ENCODE results near the gene COMT.

The COMT gene

GRCh38 chr22:20002128-20002527, 60.6 kb downstream of the COMT start:
- Histone ChIP-seq H3K4me1 (ENCODE audit: control insufficient read depth, insufficient read depth, low read length) (peaks cover 30% of the 10 kb centered on the region), H3K9me3 (ENCODE audit: control insufficient read depth, insufficient read depth, low read length) (peaks cover 6% of the 10 kb centered on the region; the same call in 1 of the 2 replicates), H3K36me3 (ENCODE audit: control insufficient read depth, insufficient read depth, low read length) (no peaks in the 10 kb centered on the region), H3K9ac (ENCODE audit: low read depth, low read length) (no peak overlapping the region), H3K4me3 (ENCODE audit: low read depth, low read length) (no peak overlapping the region), H3K27me3 (ENCODE audit: control insufficient read depth, insufficient read depth, low read length) (no peaks in the 10 kb centered on the region), H3K27ac (ENCODE audit: low read depth, low read length) (no peak overlapping the region)

- Histone ChIP-seq H3K9me3 (ENCODE audit: control insufficient read depth, insufficient read depth, low read length) (peaks cover 6% of the 10 kb centered on the region; the same call in 1 of the 2 replicates), H3K36me3 (ENCODE audit: control insufficient read depth, insufficient read depth, low read length) (no peaks in the 10 kb centered on the region), H3K27me3 (ENCODE audit: control insufficient read depth, insufficient read depth, low read length) (no peaks in the 10 kb centered on the region), H3K4me3 (ENCODE audit: low read depth, low read length) (no peak overlapping the region), H3K4me1 (ENCODE audit: control insufficient read depth, insufficient read depth, low read length) (peaks cover 30% of the 10 kb centered on the region), H3K27ac (ENCODE audit: low read depth, low read length) (no peak overlapping the region), H3K9ac (ENCODE audit: low read depth, low read length) (no peak overlapping the region)
Measured at GRCh38 chr22:20002636-20003035, 61.1 kb downstream of the COMT start.

DNA sequence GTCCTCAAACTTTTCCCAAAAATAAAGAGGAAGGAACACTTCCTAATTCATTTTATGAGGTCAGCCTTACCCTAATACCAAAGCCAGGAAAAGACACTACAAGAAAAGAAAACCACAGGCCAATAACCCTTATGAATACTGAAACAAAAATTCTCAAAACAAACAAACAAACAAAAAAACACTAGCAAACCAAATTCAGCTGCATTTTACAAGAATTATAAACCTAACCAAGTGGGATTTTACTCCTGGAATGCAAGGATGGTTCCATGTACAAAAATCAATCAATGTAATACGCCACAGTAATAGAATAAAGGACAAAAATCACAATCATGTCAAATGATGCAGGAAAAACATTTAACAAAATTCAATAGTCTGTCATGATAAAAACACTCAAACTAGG, 61.7 kb downstream of the COMT start:
- H3K9ac ChIP-seq (ENCODE audit: low read depth, low read length): no peak overlapping the region
- H3K4me3 ChIP-seq (ENCODE audit: low read depth, low read length): no peak overlapping the region
- H3K9me3 ChIP-seq (ENCODE audit: control insufficient read depth, insufficient read depth, low read length): peaks cover 6% of the 10 kb centered on the region; the same call in 1 of the 2 replicates
- H3K27ac ChIP-seq (ENCODE audit: low read depth, low read length): no peak overlapping the region
- H3K27me3 ChIP-seq (ENCODE audit: control insufficient read depth, insufficient read depth, low read length): no peaks in the 10 kb centered on the region
- H3K4me1 ChIP-seq (ENCODE audit: control insufficient read depth, insufficient read depth, low read length): peaks cover 30% of the 10 kb centered on the region
- H3K36me3 ChIP-seq (ENCODE audit: control insufficient read depth, insufficient read depth, low read length): no peaks in the 10 kb centered on the region

DNA sequence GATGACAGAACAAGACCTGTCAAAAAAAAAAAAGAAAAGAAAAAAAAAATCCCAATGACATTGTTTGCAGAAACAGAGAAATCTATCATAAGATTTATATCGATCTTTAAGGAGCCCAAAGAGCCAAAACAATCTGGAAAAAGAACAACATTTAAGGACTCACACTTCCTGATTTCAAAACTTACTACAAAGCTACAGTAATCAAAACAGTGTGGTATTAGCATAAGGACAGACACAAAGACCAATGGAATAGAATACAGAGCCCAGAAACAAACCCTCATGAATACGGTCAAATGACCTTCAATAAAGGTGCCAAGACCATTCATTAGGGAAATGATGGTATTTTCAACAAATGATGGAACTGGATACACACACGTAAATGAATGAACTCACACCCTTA, 62.9 kb downstream of the COMT start:
- no peaks in the 10 kb centered on the region for H3K36me3 ChIP-seq (ENCODE audit: control insufficient read depth, insufficient read depth, low read length)
- peaks cover 22% of the 10 kb centered on the region for H3K4me1 ChIP-seq (ENCODE audit: control insufficient read depth, insufficient read depth, low read length)
- H3K4me3 ChIP-seq (ENCODE audit: low read depth, low read length): no peak overlapping the region
- H3K27me3 ChIP-seq (ENCODE audit: control insufficient read depth, insufficient read depth, low read length): no peaks in the 10 kb centered on the region
- no peak overlapping the region for H3K27ac ChIP-seq (ENCODE audit: low read depth, low read length)
- H3K9ac ChIP-seq (ENCODE audit: low read depth, low read length): no peak overlapping the region
- H3K9me3 ChIP-seq (ENCODE audit: control insufficient read depth, insufficient read depth, low read length): peaks cover 6% of the 10 kb centered on the region; the same call in 1 of the 2 replicates

GRCh38 chr22:20008221-20008995, 66.8 kb downstream of the COMT start:
- Histone ChIP-seq H3K9me3 (ENCODE audit: control insufficient read depth, insufficient read depth, low read length) (peaks cover 6% of the 10 kb centered on the region; the same call in 1 of the 2 replicates), H3K27me3 (ENCODE audit: control insufficient read depth, insufficient read depth, low read length) (no peaks in the 10 kb centered on the region), H3K4me1 (ENCODE audit: control insufficient read depth, insufficient read depth, low read length) (peaks cover 3% of the 10 kb centered on the region; the same call in 1 of the 2 replicates), H3K36me3 (ENCODE audit: control insufficient read depth, insufficient read depth, low read length) (no peaks in the 10 kb centered on the region), H3K4me3 (ENCODE audit: low read depth, low read length) (no peak overlapping the region), H3K27ac (ENCODE audit: low read depth, low read length) (no peak overlapping the region), H3K9ac (ENCODE audit: low read depth, low read length) (no peak overlapping the region)

DNA sequence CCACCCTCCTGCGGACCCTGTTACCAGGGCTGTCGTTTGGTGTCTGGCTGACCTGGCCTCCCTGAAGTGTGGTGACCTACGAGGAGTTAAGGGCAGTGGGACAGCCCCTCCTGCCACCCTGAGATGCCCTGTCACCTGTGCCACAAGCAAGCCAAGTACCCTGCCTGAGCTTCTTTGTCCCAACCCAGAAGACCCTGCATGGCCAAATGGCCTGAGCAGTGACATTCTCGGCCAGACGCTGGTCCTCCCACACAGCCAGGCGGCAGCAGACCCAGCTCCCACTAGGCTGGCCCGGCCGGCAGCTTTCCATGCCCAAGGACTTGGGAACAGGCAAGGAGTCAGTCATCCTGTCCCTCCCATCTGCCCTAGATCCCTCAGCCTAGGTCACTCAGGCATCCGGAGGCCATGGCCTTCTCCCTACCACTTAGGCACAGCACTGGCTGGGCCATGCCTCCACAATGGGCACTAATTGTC, 67.5 kb downstream of the COMT start:
- Histone ChIP-seq H3K27ac (ENCODE audit: low read depth, low read length) (no peak overlapping the region), H3K4me1 (ENCODE audit: control insufficient read depth, insufficient read depth, low read length) (peaks cover 3% of the 10 kb centered on the region; the same call in 1 of the 2 replicates)

DNA sequence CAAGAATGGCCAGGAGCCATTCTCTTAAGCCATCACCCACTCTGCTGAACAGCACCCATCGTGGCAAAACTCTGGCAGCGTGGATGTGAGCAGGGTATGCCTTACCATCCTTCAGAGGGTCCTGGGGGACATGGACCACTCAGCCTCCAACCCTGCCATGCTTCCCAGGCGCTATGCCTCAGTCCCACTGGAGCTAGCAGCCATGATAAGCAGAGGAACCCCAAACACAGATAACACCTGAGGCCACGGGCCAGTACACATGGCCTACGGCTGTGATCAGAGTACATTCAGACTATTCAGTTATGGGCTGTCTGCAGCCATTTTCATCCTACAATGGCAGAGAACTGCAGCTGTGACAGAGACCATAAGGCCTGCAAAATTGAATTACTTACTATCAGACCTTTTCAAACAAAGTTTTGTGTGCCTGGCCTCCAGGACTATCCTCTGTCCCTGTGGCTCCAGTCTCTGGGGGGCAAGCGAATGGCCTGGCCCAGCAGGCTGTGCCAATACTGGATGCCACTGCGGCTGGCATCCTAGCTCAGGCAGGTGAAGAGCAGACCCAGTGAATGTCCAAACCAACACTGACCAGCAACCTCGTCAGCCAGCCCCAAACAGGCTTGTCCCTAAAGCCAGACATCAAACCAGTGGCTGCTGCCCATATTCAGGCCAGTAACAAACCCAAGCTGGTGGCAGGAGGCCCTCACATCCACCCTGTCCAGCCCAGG, 68.2 kb downstream of the COMT start:
- peaks cover 3% of the 10 kb centered on the region; the same call in 1 of the 2 replicates for H3K9me3 ChIP-seq (ENCODE audit: control insufficient read depth, insufficient read depth, low read length)
- H3K4me1 ChIP-seq (ENCODE audit: control insufficient read depth, insufficient read depth, low read length): peaks cover 3% of the 10 kb centered on the region; the same call in 1 of the 2 replicates
- peaks cover 2% of the 10 kb centered on the region; the same call in 1 of the 2 replicates for H3K27me3 ChIP-seq (ENCODE audit: control insufficient read depth, insufficient read depth, low read length)
- no peak overlapping the region for H3K27ac ChIP-seq (ENCODE audit: low read depth, low read length)
- H3K9ac ChIP-seq (ENCODE audit: low read depth, low read length): no peak overlapping the region
- H3K36me3 ChIP-seq (ENCODE audit: control insufficient read depth, insufficient read depth, low read length): no peaks in the 10 kb centered on the region
- H3K4me3 ChIP-seq (ENCODE audit: low read depth, low read length): no peak overlapping the region

More for the DNA sequence above, 67.5 kb downstream of the COMT start:
- peaks cover 6% of the 10 kb centered on the region; the same call in 1 of the 2 replicates for H3K9me3 ChIP-seq (ENCODE audit: control insufficient read depth, insufficient read depth, low read length)
- no peaks in the 10 kb centered on the region for H3K36me3 ChIP-seq (ENCODE audit: control insufficient read depth, insufficient read depth, low read length)
- no peak overlapping the region for H3K9ac ChIP-seq (ENCODE audit: low read depth, low read length)
- H3K4me3 ChIP-seq (ENCODE audit: low read depth, low read length): no peak overlapping the region
- no peaks in the 10 kb centered on the region for H3K27me3 ChIP-seq (ENCODE audit: control insufficient read depth, insufficient read depth, low read length)

GRCh38 chr22:20010307-20011122, 68.9 kb downstream of the COMT start:
- Histone ChIP-seq H3K4me1 (ENCODE audit: control insufficient read depth, insufficient read depth, low read length) (peaks cover 3% of the 10 kb centered on the region; the same call in 1 of the 2 replicates), H3K9ac (ENCODE audit: low read depth, low read length) (no peak overlapping the region), H3K4me3 (ENCODE audit: low read depth, low read length) (no peak overlapping the region), H3K27ac (ENCODE audit: low read depth, low read length) (no peak overlapping the region), H3K36me3 (ENCODE audit: control insufficient read depth, insufficient read depth, low read length) (no peaks in the 10 kb centered on the region), H3K27me3 (ENCODE audit: control insufficient read depth, insufficient read depth, low read length) (peaks cover 10% of the 10 kb centered on the region), H3K9me3 (ENCODE audit: control insufficient read depth, insufficient read depth, low read length) (no peaks in the 10 kb centered on the region)

DNA sequence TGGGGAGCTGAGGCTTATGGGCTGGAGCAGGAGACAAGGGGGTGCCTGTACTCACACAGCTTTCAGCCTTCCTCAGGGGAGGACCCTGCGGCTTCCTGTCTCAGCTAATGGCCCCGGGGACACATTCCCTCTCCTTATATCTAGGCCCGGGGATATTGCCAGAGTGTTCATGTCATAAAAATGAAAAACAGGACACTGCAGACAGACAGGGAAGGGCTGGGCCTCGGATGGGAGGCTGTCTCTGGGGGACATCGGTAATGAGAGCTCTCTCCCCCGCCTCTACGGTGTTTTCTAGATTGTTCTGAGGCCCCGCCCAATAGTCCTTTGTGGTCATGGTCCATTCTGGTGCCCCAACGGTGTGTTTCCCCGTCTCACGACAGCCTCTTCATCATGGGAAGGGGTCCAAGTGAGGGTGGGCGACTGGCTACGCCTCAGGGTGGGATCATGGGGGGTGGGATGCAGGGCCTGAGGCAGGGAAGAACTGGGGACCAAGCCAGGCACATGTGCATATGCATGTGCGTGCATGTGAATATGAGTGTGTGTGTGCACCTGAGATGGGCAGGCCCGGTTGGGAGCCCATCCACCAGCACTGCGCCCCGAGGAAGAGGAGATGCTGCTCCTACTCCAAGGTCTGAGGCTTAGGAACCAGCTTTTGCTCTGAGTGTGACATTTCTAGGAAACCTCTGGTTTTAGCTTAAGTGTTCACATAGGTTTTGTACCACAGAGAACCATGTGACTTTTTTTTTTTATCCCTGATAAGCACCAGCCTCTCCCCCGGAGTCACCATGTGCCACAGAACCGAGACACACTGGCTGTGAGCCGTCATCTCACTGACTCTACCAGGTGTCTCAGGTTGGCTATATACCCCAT, 69.8 kb downstream of the COMT start:
- H3K36me3 ChIP-seq (ENCODE audit: control insufficient read depth, insufficient read depth, low read length): no peaks in the 10 kb centered on the region
- peaks cover 18% of the 10 kb centered on the region for H3K27me3 ChIP-seq (ENCODE audit: control insufficient read depth, insufficient read depth, low read length)
- H3K9ac ChIP-seq (ENCODE audit: low read depth, low read length): no peak overlapping the region
- H3K9me3 ChIP-seq (ENCODE audit: control insufficient read depth, insufficient read depth, low read length): no peaks in the 10 kb centered on the region
- no peak overlapping the region for H3K27ac ChIP-seq (ENCODE audit: low read depth, low read length)
- peaks cover 3% of the 10 kb centered on the region; the same call in 1 of the 2 replicates for H3K4me1 ChIP-seq (ENCODE audit: control insufficient read depth, insufficient read depth, low read length)
- H3K4me3 ChIP-seq (ENCODE audit: low read depth, low read length): no peak overlapping the region
